Endodermal cell (in vitro differentiated cells): Measurements from ENCODE around the gene AKT1S1. TPM values are rescaled to one million over a fixed set of nuclear protein-coding genes. Genes with fewer than 3 reads are reported as not detected.

Experiments
- DNase-seq: peaks from one replicate; pipeline ENCODE4 v3.0.0-alpha.2; 2017
- H3K27ac ChIP-seq: 2 replicates; pipeline ENCODE4 v1.5.1; 2013; ENCODE audit warnings: mild to moderate bottlenecking, low read depth, low read length, moderate library complexity
- H3K27me3 ChIP-seq: 2 replicates; pipeline ENCODE4 v1.6.1; 2013; ENCODE audit warnings: mild to moderate bottlenecking, low read length, moderate library complexity; ENCODE audit not compliant: insufficient read depth, control insufficient read depth, poor library complexity, severe bottlenecking
- H3K36me3 ChIP-seq: 2 replicates; pipeline ENCODE4 v1.7.0; 2013; ENCODE audit warnings: mild to moderate bottlenecking, low read length, moderate library complexity; ENCODE audit not compliant: control insufficient read depth, insufficient read depth
- H3K4me1 ChIP-seq: one replicate; pipeline ENCODE4 v1.7.0; 2013; ENCODE audit warnings: low read length; ENCODE audit not compliant: control insufficient read depth, insufficient read depth
- H3K4me3 ChIP-seq: 2 replicates; pipeline ENCODE4 v1.5.1; 2013; ENCODE audit warnings: mild to moderate bottlenecking, low read length, moderate library complexity
- H3K9ac ChIP-seq: 2 replicates; pipeline ENCODE4 v1.6.1; 2013; ENCODE audit warnings: mild to moderate bottlenecking, low read length, moderate library complexity; ENCODE audit not compliant: poor library complexity, severe bottlenecking; ENCODE audit errors: extremely low read depth
- H3K9me3 ChIP-seq: 2 replicates; pipeline ENCODE4 v1.6.1; 2013; ENCODE audit warnings: mild to moderate bottlenecking, low read length, moderate library complexity; ENCODE audit not compliant: control insufficient read depth
- H3K27ac Mint-ChIP-seq: 2 replicates; pipeline ENCODE4 v1.8.0; 2020; ENCODE audit warnings: mixed read lengths
- H3K27me3 Mint-ChIP-seq: 2 replicates; pipeline ENCODE4 v1.8.0; 2021; ENCODE audit warnings: mild to moderate bottlenecking, mixed read lengths; ENCODE audit not compliant: insufficient read depth
- H3K36me3 Mint-ChIP-seq: 2 replicates; pipeline ENCODE4 v1.8.0; 2020; ENCODE audit warnings: low read depth, mixed read lengths
- H3K4me1 Mint-ChIP-seq: 2 replicates; pipeline ENCODE4 v1.8.0; 2020; ENCODE audit warnings: mixed read lengths
- H3K4me3 Mint-ChIP-seq: 2 replicates; pipeline ENCODE4 v1.8.0; 2020; ENCODE audit warnings: mild to moderate bottlenecking, moderate library complexity, mixed read lengths
- H3K9me3 Mint-ChIP-seq: 2 replicates; pipeline ENCODE4 v1.8.0; 2020; ENCODE audit warnings: mild to moderate bottlenecking, mixed read lengths
- WGBS, 2 experiments: methylation state at CpG; one replicate each; pipeline versions ENCODE4 v1.1.5 to v1.1.7; 2013; ENCODE audit warnings: missing lambda C conversion rate in 2 of 2, mixed read lengths in 1 of 2; ENCODE audit not compliant: insufficient coverage in 1 of 2, insufficient read length in 1 of 2; 5-methylcytosine and 5-hydroxymethylcytosine counted together
- total RNA-seq, 2 donors: library from RNA; stranded (reverse); fragmentation: NEBNext Ultra II Directional in 1 of 2; extraction: Animal tissue kit (Norgen Biotek cat#: 25700) in 1 of 2; gene quantifications; 2 replicates in 1 of 2; 3 replicates in 1 of 2; pipeline ENCODE4 v1.2.1, GENCODE V29; 2021
- TF ChIP-seq, protein P1 (sequence below): fragments of 200-600 bp; sonication (generic); conservative IDR thresholded peaks from 2 replicates; pipeline ENCODE4 v1.5.0; 2021; ENCODE audit warnings: antibody characterized with exemption, mild to moderate bottlenecking

Gene AKT1S1
- total RNA-seq, 2 donors from 2014 or later: 41.3 to 47.0 TPM

DNA sequence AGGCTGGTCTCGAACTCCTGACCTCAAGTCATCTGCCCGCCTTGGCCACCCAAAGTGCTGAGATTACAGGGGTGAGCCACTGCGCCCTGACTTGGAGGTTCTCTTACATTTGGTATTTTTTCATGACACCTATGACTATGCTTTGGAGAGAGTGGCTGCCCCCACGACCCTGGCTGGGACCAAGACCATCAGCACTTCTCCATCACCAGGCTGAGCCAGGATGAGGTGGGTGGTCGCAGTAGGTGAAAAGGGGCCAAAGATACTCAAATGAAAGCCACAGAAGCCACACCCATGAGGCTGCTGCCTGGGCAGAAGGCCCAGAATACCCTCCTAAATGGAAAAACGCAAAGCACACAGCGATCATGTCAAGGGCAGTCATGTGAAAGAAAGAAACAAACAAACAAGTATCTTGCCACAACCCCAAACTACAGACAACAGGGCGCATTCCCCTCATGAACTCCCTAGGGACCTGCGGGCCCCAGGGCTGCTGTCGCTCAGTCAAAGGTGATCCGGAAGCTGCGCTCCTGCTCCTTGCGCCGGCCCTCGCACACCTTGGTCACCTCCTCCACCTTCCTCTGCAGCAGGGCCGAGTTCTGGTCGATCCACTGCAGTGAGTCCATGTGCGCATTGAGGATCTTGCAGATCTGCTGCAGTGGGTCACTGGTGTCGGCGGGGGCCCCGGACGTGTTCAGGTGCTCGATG, 30.7 kb upstream of the AKT1S1 start:
- Histone ChIP-seq H3K4me1 (no peaks in the 10 kb centered on the region), H3K27ac (no peak overlapping the region), H3K9me3 (no peaks in the 10 kb centered on the region), H3K9ac (no peak overlapping the region), H3K4me3 (no peak overlapping the region), H3K27me3 (no peaks in the 10 kb centered on the region), H3K36me3 (peaks cover 45% of the 10 kb centered on the region)
- H3K36me3 Mint-ChIP-seq: peaks cover 62% of the 10 kb centered on the region
- no peak overlapping the region for H3K4me3 Mint-ChIP-seq
- H3K4me1 Mint-ChIP-seq: no peaks in the 10 kb centered on the region
- TF ChIP-seq, protein P1, sequence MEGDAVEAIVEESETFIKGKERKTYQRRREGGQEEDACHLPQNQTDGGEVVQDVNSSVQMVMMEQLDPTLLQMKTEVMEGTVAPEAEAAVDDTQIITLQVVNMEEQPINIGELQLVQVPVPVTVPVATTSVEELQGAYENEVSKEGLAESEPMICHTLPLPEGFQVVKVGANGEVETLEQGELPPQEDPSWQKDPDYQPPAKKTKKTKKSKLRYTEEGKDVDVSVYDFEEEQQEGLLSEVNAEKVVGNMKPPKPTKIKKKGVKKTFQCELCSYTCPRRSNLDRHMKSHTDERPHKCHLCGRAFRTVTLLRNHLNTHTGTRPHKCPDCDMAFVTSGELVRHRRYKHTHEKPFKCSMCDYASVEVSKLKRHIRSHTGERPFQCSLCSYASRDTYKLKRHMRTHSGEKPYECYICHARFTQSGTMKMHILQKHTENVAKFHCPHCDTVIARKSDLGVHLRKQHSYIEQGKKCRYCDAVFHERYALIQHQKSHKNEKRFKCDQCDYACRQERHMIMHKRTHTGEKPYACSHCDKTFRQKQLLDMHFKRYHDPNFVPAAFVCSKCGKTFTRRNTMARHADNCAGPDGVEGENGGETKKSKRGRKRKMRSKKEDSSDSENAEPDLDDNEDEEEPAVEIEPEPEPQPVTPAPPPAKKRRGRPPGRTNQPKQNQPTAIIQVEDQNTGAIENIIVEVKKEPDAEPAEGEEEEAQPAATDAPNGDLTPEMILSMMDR: no peak
- H3K27me3 Mint-ChIP-seq: no peaks in the 10 kb centered on the region
- 94 to 97% methylated on average over 23 of the region's 23 CpGs for WGBS, 2 experiments
- no peaks in the 10 kb centered on the region for H3K9me3 Mint-ChIP-seq
- no peak overlapping the region for H3K27ac Mint-ChIP-seq
- DNase-seq: no peak

- H3K9me3 Mint-ChIP-seq: no peaks in the 10 kb centered on the region
- H3K4me3 Mint-ChIP-seq: no peak overlapping the region
- no peak overlapping the region for H3K4me3 ChIP-seq
- H3K4me1 ChIP-seq: no peaks in the 10 kb centered on the region
- H3K27ac Mint-ChIP-seq: no peak overlapping the region
- peaks cover 39% of the 10 kb centered on the region for H3K36me3 ChIP-seq
- H3K27me3 Mint-ChIP-seq: no peaks in the 10 kb centered on the region
- TF ChIP-seq, protein P1: no peak
- H3K36me3 Mint-ChIP-seq: peaks cover 56% of the 10 kb centered on the region
- no peak overlapping the region for H3K27ac ChIP-seq
- H3K4me1 Mint-ChIP-seq: no peaks in the 10 kb centered on the region
- no peaks in the 10 kb centered on the region for H3K9me3 ChIP-seq
- 94 to 96% methylated on average over 16 of the region's 16 CpGs for WGBS, 2 experiments
- no peak overlapping the region for H3K9ac ChIP-seq
- no peak for DNase-seq
- H3K27me3 ChIP-seq: no peaks in the 10 kb centered on the region
These were observed 29.9 kb upstream of the AKT1S1 start for GRCh38 chr19:49906879-49907564.

DNA sequence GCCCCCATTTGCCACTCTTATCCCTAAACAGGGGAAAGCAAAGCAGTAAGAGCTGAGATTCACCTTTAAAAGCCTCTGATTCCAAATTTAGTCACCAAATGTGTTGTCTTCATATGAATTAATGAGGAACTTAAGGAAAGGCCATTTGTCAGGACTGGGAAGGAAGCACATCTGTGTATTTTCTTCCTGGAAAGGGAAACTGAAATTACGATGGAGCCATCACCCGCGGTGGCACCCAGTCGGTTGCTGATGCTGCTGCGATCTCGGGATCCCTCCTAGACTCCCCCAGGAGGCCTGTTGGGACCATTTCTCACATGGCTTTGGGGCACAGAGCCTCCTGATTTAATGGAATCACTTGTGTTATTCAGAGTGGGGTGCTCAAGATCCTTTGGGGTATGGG, 27.0 kb upstream of the AKT1S1 start:
- no peaks in the 10 kb centered on the region for H3K9me3 ChIP-seq

More for the DNA sequence above, 27.0 kb upstream of the AKT1S1 start:
- Mint-ChIP-seq H3K4me3 (no peak overlapping the region), H3K27me3 (no peaks in the 10 kb centered on the region), H3K27ac (no peak overlapping the region), H3K36me3 (peaks cover 34% of the 10 kb centered on the region), H3K4me1 (no peaks in the 10 kb centered on the region), H3K9me3 (no peaks in the 10 kb centered on the region)
- TF ChIP-seq, protein P1: no peak
- peaks cover 19% of the 10 kb centered on the region for H3K36me3 ChIP-seq
- no peaks in the 10 kb centered on the region for H3K27me3 ChIP-seq
- no peak overlapping the region for H3K9ac ChIP-seq
- WGBS, 2 experiments: 88 to 91% methylated on average over 6 of the region's 6 CpGs
- no peak overlapping the region for H3K27ac ChIP-seq
- no peaks in the 10 kb centered on the region for H3K4me1 ChIP-seq
- no peak overlapping the region for H3K4me3 ChIP-seq
- DNase-seq: no peak
